ENCODE measurements around the gene CTF1.
"Not testable (repeated sequence)": the region's sequence is repeated elsewhere in the genome, so short reads cannot be mapped to it uniquely, and the experiment has no call there.

Gene CTF1

GRCh38 chr16:30887927-30888326 is 8.5 kb upstream of the CTF1 start:
- DNase-seq (ENCODE audit: low read depth in 2 of 3, low spot score in 2 of 3) = no peak

- no peak for DNase-seq (ENCODE audit: low read depth in 2 of 3, low spot score in 2 of 3)
Observed at GRCh38 chr16:30888856-30889499, 7.4 kb upstream of the CTF1 start.

- no peak for DNase-seq (ENCODE audit: low read depth in 2 of 3, low spot score in 2 of 3)
Observed at GRCh38 chr16:30889721-30890120, 6.7 kb upstream of the CTF1 start.

GRCh38 chr16:30891043-30891823 is 5.2 kb upstream of the CTF1 start:
- not testable (repeated sequence) for DNase-seq (ENCODE audit: low read depth in 2 of 3, low spot score in 2 of 3)

- no peak for DNase-seq (ENCODE audit: low read depth in 2 of 3, low spot score in 2 of 3)
Observed at GRCh38 chr16:30892670-30893416, 3.6 kb upstream of the CTF1 start.

GRCh38 chr16:30893417-30893743 is 3.0 kb upstream of the CTF1 start:
- DNase-seq (ENCODE audit: low read depth in 2 of 3, low spot score in 2 of 3) = no peak

- DNase-seq (ENCODE audit: low read depth in 2 of 3, low spot score in 2 of 3) = peak in 2 of 3 experiments; percentile 62 to 77
Observed at GRCh38 chr16:30893744-30894539, 2.5 kb upstream of the CTF1 start, which contains the start of gene BCL7C. Gene BCL7C, minus strand, starts transcription at chr16:30894077. Its CDS starts 133 bp downstream, at chr16:30893944.

- no peak for DNase-seq (ENCODE audit: low read depth in 2 of 3, low spot score in 2 of 3)
Observed at GRCh38 chr16:30894540-30895368, 1.7 kb upstream of the CTF1 start.

- DNase-seq (ENCODE audit: low read depth in 2 of 3, low spot score in 2 of 3) = no peak
Observed at GRCh38 chr16:30895627-30896260, 670 bp upstream of the CTF1 start.

- DNase-seq (ENCODE audit: low read depth in 2 of 3, low spot score in 2 of 3) = peak; percentile 53 to 68 (median 60)
Observed at GRCh38 chr16:30896889-30897733, 697 bp downstream of the CTF1 start.

- no peak for DNase-seq (ENCODE audit: low read depth in 2 of 3, low spot score in 2 of 3)
Observed at GRCh38 chr16:30899794-30900193, 3.4 kb downstream of the CTF1 start.

GRCh38 chr16:30900588-30900987 is 4.2 kb downstream of the CTF1 start:
- DNase-seq (ENCODE audit: low read depth in 2 of 3, low spot score in 2 of 3) = no peak

GRCh38 chr16:30901201-30902028 is 5.0 kb downstream of the CTF1 start:
- no peak for DNase-seq (ENCODE audit: low read depth in 2 of 3, low spot score in 2 of 3)

- DNase-seq (ENCODE audit: low read depth in 2 of 3, low spot score in 2 of 3) = peak in 1 of 3 experiments; percentile 54
Observed at GRCh38 chr16:30902029-30902972, 5.9 kb downstream of the CTF1 start.

GRCh38 chr16:30903002-30903401 is 6.6 kb downstream of the CTF1 start:
- no peak for DNase-seq (ENCODE audit: low read depth in 2 of 3, low spot score in 2 of 3)

- DNase-seq (ENCODE audit: low read depth in 2 of 3, low spot score in 2 of 3) = no peak
Observed at GRCh38 chr16:30903596-30903995, 7.2 kb downstream of the CTF1 start.
